NCI-H2107 (cell line): ENCODE data around the gene COL5A1.

ENCODE experiments used
- DNase-seq: peaks from one replicate; lab custom pipeline; 2025; lab: John Stamatoyannopoulos, UW

Gene COL5A1

DNA sequence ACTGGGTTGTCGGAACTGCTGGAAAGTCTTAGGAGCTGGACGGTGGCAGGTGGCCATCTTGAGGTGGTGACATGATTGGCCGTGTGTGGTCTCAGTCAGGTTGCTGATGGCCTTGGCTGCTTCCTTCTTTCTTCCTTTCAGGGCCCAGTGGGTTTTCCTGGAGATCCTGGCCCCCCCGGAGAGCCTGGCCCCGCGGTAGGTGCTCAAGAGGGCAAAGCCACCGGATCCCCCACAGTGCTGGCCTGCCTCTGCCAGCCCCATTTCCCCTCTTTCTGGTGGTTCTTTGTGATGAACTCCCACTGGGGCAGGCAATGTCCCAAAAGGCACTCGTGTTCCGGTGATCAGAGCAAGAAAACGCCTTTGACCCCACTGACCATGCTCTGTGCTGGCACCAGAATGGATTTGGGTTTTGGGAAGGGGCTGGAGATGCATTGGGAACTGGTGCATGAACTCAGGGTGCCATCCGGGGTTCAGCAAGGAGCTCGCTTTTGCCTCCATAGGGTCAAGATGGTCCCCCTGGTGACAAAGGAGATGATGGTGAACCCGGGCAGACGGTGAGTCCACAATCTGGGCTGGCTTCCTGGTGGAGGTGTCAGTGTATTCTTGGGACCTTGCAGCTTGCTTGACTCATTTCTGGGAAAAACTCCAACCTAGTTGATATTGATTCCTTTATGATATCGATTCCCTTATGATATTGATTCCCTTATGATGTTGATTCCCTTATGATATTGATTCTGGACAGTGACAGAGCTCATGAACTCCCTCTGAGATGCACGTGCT is 174.0 kb downstream of the COL5A1 start:
- no peak for DNase-seq

GRCh38 chr9:134816264-134816663 is 174.7 kb downstream of the COL5A1 start:
- no peak for DNase-seq

GRCh38 chr9:134818000-134818568 is 176.5 kb downstream of the COL5A1 start:
- DNase-seq: no peak

GRCh38 chr9:134818591-134818990 is 177.0 kb downstream of the COL5A1 start:
- no peak for DNase-seq

GRCh38 chr9:134820901-134821300 is 179.3 kb downstream of the COL5A1 start:
- DNase-seq: no peak

GRCh38 chr9:134822541-134822940 is 180.9 kb downstream of the COL5A1 start:
- DNase-seq: no peak

DNA sequence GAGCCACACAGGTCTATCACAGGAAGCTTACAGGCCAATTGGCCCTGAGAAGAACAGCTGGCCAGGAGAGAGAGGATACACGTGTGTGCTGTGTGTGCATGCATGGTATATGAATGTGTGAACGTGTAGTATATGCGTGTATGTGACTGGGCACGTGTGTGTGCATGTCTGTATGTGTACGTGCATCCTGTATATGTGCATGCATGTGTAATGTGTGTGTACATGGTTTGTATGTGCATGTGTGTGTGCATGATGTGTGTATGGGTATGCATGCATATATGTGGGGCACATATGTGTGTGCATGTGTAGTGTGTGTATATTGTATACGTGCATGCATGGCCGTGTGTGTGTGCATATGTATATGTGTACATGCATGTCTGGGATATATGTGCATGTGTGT is 182.0 kb downstream of the COL5A1 start:
- DNase-seq: no peak

- no peak for DNase-seq
Observed at GRCh38 chr9:134824583-134824982, 183.0 kb downstream of the COL5A1 start.

DNA sequence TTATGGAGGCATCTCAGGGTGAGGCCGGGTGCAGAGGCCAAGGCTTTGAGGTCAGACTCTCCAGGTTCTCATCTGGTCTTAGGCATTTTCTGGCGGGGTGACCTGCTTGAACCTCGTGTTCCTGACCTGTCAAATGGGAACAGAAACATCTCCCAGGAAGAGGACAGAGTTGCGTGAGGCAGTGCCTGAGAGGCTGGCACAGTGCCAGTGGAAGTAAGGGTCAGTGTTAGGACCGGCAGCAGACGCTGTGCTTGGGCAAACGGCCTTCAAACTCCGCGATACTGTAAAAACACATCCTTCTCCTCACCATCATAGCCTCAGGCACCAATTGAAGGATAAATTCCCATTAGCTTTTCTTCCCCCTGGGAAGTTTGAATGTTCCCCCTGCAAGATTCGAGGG is 183.4 kb downstream of the COL5A1 start:
- DNase-seq: no peak

DNA sequence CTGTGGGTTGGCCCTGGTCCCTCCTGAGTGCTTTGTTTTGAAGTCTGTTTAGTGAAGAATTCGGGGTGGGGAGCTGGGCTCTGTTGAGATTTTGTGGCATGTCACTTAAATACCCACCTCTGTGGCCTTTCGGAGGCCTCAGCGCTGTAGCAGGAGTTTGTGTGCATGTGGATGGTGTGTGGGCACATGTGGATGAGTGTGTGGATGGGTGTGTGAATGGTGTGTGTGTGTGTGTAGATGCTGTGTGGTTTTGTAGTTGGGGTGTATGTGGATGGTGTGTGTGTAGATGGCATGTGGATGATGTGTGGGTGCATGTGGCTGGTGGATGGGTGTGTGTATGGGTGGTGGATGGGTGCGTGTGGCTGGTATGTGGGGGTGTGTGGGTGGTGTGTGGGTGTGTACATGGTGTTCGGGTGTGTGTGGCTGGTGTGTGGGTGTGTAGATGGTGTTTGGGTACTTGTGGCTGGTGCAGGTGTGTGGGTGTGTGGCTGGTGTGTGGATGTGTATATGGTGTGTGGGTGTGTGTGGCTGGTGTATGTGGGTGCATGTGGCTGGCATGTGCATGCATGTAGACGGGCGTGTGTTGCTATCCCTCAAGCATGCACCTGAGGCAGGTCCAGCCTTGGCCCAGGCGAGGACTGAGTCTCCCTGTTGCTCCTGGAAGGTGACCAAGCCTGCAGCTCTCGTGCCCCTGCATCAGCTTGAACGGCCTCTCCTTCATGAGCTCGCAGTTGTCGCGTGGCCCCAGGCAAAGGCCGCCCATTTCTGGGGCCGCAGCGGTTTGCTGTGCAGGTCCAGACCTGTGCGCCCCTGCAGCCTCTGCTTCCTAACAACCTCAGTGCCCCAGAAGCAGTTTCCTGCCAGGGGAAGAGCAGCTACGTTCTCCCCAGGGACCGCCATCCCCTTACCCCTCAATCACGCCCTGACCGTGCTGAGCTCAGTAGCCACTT is 185.0 kb downstream of the COL5A1 start:
- no peak for DNase-seq

DNA sequence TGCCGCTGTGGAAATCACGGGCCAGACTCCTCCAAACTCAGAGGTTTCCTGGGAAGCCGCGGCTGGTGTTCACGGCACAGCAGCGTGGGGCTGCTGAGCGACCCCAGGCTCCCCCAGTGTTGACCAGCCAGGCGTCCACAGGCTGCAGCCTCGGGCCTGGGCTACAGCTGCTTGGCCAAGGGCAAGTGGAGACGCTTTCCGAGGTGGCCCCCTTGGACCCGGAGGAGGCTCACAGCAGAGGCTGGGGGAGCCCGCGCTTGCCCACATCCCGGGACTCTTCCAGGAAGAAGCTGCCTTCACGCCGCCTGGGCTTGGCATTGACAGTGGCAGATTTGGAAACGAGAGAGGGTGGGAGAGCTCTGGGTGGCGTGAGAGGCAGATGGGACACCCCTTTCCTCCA is 186.0 kb downstream of the COL5A1 start:
- DNase-seq: no peak

- DNase-seq: no peak
Observed at GRCh38 chr9:134827993-134828392, 186.4 kb downstream of the COL5A1 start.

- no peak for DNase-seq
Observed at GRCh38 chr9:134828892-134829291, 187.3 kb downstream of the COL5A1 start.

DNA sequence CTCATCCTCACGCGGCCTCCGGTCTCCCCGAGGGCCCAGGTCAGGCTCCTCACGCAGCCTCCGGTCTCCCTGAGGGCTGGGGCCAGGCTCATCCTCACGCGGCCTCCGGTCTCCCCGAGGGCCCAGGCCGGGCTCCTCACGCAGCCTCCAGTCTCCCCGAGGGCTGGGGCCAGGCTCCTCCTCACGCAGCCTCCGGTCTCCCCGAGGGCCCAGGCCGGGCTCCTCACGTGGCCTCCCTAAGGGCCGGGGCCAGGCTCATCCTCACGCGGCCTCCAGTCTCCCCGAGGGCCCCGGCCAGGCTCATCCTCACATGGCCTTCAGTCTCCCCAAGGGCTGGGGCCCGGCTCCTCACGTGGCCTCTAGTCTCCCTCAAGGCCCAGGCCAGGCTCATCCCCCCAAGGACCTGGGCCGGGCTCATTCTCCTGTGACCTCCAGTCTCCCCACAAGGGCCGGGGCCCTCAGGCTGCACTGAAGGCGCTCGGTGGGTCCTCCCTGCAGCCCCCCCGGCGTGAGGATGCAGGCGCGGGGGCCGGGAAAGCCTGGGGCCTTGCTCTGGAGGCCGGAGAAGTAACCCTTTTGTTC is 187.8 kb downstream of the COL5A1 start:
- DNase-seq: no peak

GRCh38 chr9:134830126-134830525 is 188.5 kb downstream of the COL5A1 start:
- no peak for DNase-seq

GRCh38 chr9:134830926-134831720 is 189.5 kb downstream of the COL5A1 start:
- no peak for DNase-seq

DNA sequence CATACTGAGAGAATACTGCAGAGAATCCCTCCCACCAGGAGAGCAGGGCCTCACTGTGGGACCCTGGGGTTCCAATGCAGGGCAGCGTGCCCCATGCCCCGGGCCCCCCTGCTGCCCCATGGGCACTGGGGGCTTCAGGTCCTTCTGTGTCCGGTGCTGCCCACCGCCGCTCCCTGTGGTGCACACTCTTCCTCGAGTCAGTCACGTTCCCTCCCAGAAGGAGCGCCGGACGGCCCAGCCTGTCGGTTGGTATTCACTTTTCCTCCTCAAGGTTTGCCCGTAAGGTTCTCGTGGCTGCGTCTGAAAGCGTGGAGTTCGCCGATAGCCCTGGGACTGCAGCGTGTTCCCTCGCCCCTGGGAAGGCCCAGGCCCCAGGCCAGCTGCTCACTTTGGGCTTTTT is 190.9 kb downstream of the COL5A1 start:
- no peak for DNase-seq

DNA sequence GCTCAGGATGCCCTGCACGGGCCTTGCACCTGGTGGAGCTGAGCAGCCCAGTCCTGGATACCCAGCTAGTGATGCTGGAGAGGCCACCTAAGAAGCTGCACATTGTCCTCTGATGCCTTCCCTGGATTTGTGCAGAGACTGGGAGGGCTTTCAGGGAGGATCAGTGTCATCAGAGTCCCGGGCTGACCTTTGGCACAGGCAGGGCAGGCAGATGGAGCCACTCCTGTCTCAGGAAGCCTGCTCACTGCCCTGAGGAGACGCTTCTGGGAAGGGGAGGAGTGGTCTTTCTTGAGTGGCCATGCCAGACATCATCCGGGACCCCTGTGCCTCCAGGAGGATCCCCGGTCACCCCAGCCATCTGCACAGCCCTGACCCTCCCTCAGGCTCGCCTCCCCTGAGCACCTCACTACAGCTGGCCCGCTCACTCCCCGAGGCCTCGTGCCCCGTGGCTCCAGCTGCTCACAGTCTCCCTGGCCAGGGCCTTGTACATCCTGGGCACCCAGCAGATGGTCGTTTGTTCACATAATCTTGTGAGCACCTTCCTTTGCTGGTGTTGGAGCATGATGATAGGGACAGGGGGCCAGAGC is 191.8 kb downstream of the COL5A1 start:
- DNase-seq: no peak

GRCh38 chr9:134834217-134834956 is 192.8 kb downstream of the COL5A1 start:
- no peak for DNase-seq

- DNase-seq: no peak
Observed at GRCh38 chr9:134834957-134835419, 193.4 kb downstream of the COL5A1 start.
